Endodermal cell (in vitro differentiated cells): ENCODE results near the gene EPN3. TPM values are rescaled to one million over a fixed set of nuclear protein-coding genes. Genes with fewer than 3 reads are reported as not detected.
A peak's percentile ranks its signal among the peaks of the same experiment; 100 is the strongest.

ENCODE experiments used
- DNase-seq: peaks from one replicate; pipeline ENCODE4 v3.0.0-alpha.2; 2017
- H3K27ac ChIP-seq: 2 replicates; pipeline ENCODE4 v1.5.1; 2013; ENCODE audit warnings: mild to moderate bottlenecking, low read depth, low read length, moderate library complexity
- H3K27me3 ChIP-seq: 2 replicates; pipeline ENCODE4 v1.6.1; 2013; ENCODE audit warnings: mild to moderate bottlenecking, low read length, moderate library complexity; ENCODE audit not compliant: insufficient read depth, control insufficient read depth, poor library complexity, severe bottlenecking
- H3K36me3 ChIP-seq: 2 replicates; pipeline ENCODE4 v1.7.0; 2013; ENCODE audit warnings: mild to moderate bottlenecking, low read length, moderate library complexity; ENCODE audit not compliant: control insufficient read depth, insufficient read depth
- H3K4me1 ChIP-seq: one replicate; pipeline ENCODE4 v1.7.0; 2013; ENCODE audit warnings: low read length; ENCODE audit not compliant: control insufficient read depth, insufficient read depth
- H3K4me3 ChIP-seq: 2 replicates; pipeline ENCODE4 v1.5.1; 2013; ENCODE audit warnings: mild to moderate bottlenecking, low read length, moderate library complexity
- H3K9ac ChIP-seq: 2 replicates; pipeline ENCODE4 v1.6.1; 2013; ENCODE audit warnings: mild to moderate bottlenecking, low read length, moderate library complexity; ENCODE audit not compliant: poor library complexity, severe bottlenecking; ENCODE audit errors: extremely low read depth
- H3K9me3 ChIP-seq: 2 replicates; pipeline ENCODE4 v1.6.1; 2013; ENCODE audit warnings: mild to moderate bottlenecking, low read length, moderate library complexity; ENCODE audit not compliant: control insufficient read depth
- H3K27ac Mint-ChIP-seq: 2 replicates; pipeline ENCODE4 v1.8.0; 2020; ENCODE audit warnings: mixed read lengths
- H3K27me3 Mint-ChIP-seq: 2 replicates; pipeline ENCODE4 v1.8.0; 2021; ENCODE audit warnings: mild to moderate bottlenecking, mixed read lengths; ENCODE audit not compliant: insufficient read depth
- H3K36me3 Mint-ChIP-seq: 2 replicates; pipeline ENCODE4 v1.8.0; 2020; ENCODE audit warnings: low read depth, mixed read lengths
- H3K4me1 Mint-ChIP-seq: 2 replicates; pipeline ENCODE4 v1.8.0; 2020; ENCODE audit warnings: mixed read lengths
- H3K4me3 Mint-ChIP-seq: 2 replicates; pipeline ENCODE4 v1.8.0; 2020; ENCODE audit warnings: mild to moderate bottlenecking, moderate library complexity, mixed read lengths
- H3K9me3 Mint-ChIP-seq: 2 replicates; pipeline ENCODE4 v1.8.0; 2020; ENCODE audit warnings: mild to moderate bottlenecking, mixed read lengths
- CTCF ChIP-seq: fragments of 200-600 bp; sonication (generic); conservative IDR thresholded peaks from 2 replicates; pipeline ENCODE4 v1.5.0; 2021; ENCODE audit warnings: antibody characterized with exemption, mild to moderate bottlenecking
- whole genome bisulfite sequencing, 2 experiments: methylation state at CpG; one replicate each; pipeline versions ENCODE4 v1.1.5 to v1.1.7; 2013; ENCODE audit warnings: missing lambda C conversion rate in 2 of 2, mixed read lengths in 1 of 2; ENCODE audit not compliant: insufficient coverage in 1 of 2, insufficient read length in 1 of 2; 5-methylcytosine and 5-hydroxymethylcytosine counted together
- total RNA-seq, 2 donors: library from RNA; stranded (reverse); fragmentation: NEBNext Ultra II Directional in 1 of 2; extraction: Animal tissue kit (Norgen Biotek cat#: 25700) in 1 of 2; gene quantifications; 2 replicates in 1 of 2; 3 replicates in 1 of 2; pipeline ENCODE4 v1.2.1, GENCODE V29; 2021

Gene EPN3
- total RNA-seq, 2 donors from 2014 or later = 0.66 TPM; not detected in 1

GRCh38 chr17:50585346-50585745 is 52.8 kb downstream of the EPN3 start:
- H3K27ac ChIP-seq = no peak overlapping the region
- no peak overlapping the region for H3K9ac ChIP-seq
- no peaks in the 10 kb centered on the region for H3K9me3 Mint-ChIP-seq
- H3K27me3 Mint-ChIP-seq = peaks cover 6% of the 10 kb centered on the region
- no peaks in the 10 kb centered on the region for H3K36me3 Mint-ChIP-seq
- TF ChIP-seq CTCF = no peak
- H3K4me3 Mint-ChIP-seq = no peak overlapping the region
- WGBS, 2 experiments = 95 to 100% methylated on average over 1 to 4 of the region's 4 CpGs
- H3K27ac Mint-ChIP-seq = no peak overlapping the region
- peaks cover 12% of the 10 kb centered on the region for H3K4me1 ChIP-seq
- no peaks in the 10 kb centered on the region for H3K9me3 ChIP-seq
- H3K4me1 Mint-ChIP-seq = peaks cover 25% of the 10 kb centered on the region
- no peaks in the 10 kb centered on the region for H3K27me3 ChIP-seq
- H3K4me3 ChIP-seq = no peak overlapping the region
- H3K36me3 ChIP-seq = no peaks in the 10 kb centered on the region
- DNase-seq = no peak

GRCh38 chr17:50585891-50586290 is 53.4 kb downstream of the EPN3 start:
- DNase-seq = no peak
- Mint-ChIP-seq H3K9me3 (no peaks in the 10 kb centered on the region), H3K36me3 (no peaks in the 10 kb centered on the region), H3K27ac (peak overlapping the region; percentile 75), H3K4me1 (peaks cover 25% of the 10 kb centered on the region), H3K4me3 (no peak overlapping the region), H3K27me3 (peaks cover 6% of the 10 kb centered on the region)
- Histone ChIP-seq H3K9ac (no peak overlapping the region), H3K27me3 (no peaks in the 10 kb centered on the region), H3K36me3 (no peaks in the 10 kb centered on the region), H3K9me3 (no peaks in the 10 kb centered on the region), H3K4me1 (peaks cover 12% of the 10 kb centered on the region), H3K4me3 (no peak overlapping the region), H3K27ac (peak overlapping the region; percentile 71)
- TF ChIP-seq CTCF = no peak
- WGBS, 2 experiments = 84 to 87% methylated on average over 8 of the region's 8 CpGs

GRCh38 chr17:50586421-50587247 is 54.1 kb downstream of the EPN3 start:
- H3K36me3 ChIP-seq = no peaks in the 10 kb centered on the region
- H3K4me1 Mint-ChIP-seq = peaks cover 25% of the 10 kb centered on the region

More at GRCh38 chr17:50586421-50587247, 54.1 kb downstream of the EPN3 start:
- Histone ChIP-seq H3K4me1 (peaks cover 12% of the 10 kb centered on the region), H3K9me3 (no peaks in the 10 kb centered on the region), H3K4me3 (no peak overlapping the region), H3K27me3 (no peaks in the 10 kb centered on the region), H3K9ac (no peak overlapping the region), H3K27ac (peak overlapping the region; percentile 71)
- H3K36me3 Mint-ChIP-seq = no peaks in the 10 kb centered on the region
- H3K27me3 Mint-ChIP-seq = peaks cover 6% of the 10 kb centered on the region
- H3K27ac Mint-ChIP-seq = peak overlapping the region; percentile 75
- TF ChIP-seq CTCF = no peak
- peak; percentile 83 for DNase-seq
- H3K9me3 Mint-ChIP-seq = no peaks in the 10 kb centered on the region
- WGBS, 2 experiments = 43 to 64% methylated on average over 6 to 9 of the region's 9 CpGs
- no peak overlapping the region for H3K4me3 Mint-ChIP-seq
